WERI-Rb-1 (cell line): ENCODE data around the gene CSF1R.

Experiments used
- DNase-seq: peaks from one replicate; pipeline ENCODE4 v3.0.0-alpha.2; 2020
- H3K27ac ChIP-seq: fragments of 250-450 bp; sonication (Bioruptor Pico); 2 replicates; pipeline ENCODE4 v1.5.1; 2020; ENCODE audit warnings: mild to moderate bottlenecking, moderate library complexity
- H3K27me3 ChIP-seq: fragments of 250-450 bp; sonication (Bioruptor Pico); 2 replicates; pipeline ENCODE4 v1.5.1; 2021; ENCODE audit warnings: mild to moderate bottlenecking, low read depth, moderate library complexity; ENCODE audit not compliant: insufficient read depth, severe bottlenecking
- H3K36me3 ChIP-seq: fragments of 250-450 bp; sonication (Bioruptor Pico); 2 replicates; pipeline ENCODE4 v1.5.1; 2020; ENCODE audit warnings: mild to moderate bottlenecking, moderate library complexity
- H3K4me3 ChIP-seq: 2 replicates; pipeline ENCODE4 v1.5.1; 2011; ENCODE audit warnings: low read depth, mild to moderate bottlenecking, control low read depth, low read length
- H3K9me3 ChIP-seq: fragments of 250-450 bp; sonication (Bioruptor Pico); 2 replicates; pipeline ENCODE4 v1.5.1; 2021; ENCODE audit warnings: mild to moderate bottlenecking, moderate library complexity; ENCODE audit not compliant: severe bottlenecking
- TF ChIP-seq, protein P1 (sequence below): IDR thresholded peaks from 2 replicates; pipeline ENCODE4 v1.5.1; 2011; ENCODE audit warnings: low read depth, mild to moderate bottlenecking, control low read depth, inconsistent platforms, low read length

The CSF1R gene

DNA sequence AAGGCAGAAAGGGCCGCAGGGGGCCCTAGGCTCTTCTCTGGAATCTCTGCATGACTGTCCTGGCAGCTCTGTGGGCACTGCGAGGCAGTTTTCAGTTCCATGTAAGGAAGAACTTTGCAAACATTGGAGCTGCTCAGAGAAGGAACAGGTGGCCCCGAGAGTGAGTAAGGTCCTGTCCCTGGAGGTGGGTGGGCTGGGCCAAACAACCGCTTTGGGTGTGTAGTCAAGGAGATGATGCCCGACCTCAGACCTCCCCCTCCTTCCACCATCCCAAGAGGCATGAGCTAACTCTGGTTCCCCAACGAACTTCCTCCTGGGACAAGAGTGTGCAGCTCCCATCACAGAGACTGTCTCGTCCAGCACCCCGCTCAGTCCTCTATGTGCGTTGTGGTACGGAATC, 20.5 kb downstream of the CSF1R start:
- DNase-seq = no peak
- Histone ChIP-seq H3K4me3 (no peak overlapping the region), H3K27me3 (no peaks in the 10 kb centered on the region), H3K36me3 (no peaks in the 10 kb centered on the region), H3K9me3 (no peaks in the 10 kb centered on the region), H3K27ac (no peak overlapping the region)
- TF ChIP-seq, protein P1, sequence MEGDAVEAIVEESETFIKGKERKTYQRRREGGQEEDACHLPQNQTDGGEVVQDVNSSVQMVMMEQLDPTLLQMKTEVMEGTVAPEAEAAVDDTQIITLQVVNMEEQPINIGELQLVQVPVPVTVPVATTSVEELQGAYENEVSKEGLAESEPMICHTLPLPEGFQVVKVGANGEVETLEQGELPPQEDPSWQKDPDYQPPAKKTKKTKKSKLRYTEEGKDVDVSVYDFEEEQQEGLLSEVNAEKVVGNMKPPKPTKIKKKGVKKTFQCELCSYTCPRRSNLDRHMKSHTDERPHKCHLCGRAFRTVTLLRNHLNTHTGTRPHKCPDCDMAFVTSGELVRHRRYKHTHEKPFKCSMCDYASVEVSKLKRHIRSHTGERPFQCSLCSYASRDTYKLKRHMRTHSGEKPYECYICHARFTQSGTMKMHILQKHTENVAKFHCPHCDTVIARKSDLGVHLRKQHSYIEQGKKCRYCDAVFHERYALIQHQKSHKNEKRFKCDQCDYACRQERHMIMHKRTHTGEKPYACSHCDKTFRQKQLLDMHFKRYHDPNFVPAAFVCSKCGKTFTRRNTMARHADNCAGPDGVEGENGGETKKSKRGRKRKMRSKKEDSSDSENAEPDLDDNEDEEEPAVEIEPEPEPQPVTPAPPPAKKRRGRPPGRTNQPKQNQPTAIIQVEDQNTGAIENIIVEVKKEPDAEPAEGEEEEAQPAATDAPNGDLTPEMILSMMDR = no peak

DNA sequence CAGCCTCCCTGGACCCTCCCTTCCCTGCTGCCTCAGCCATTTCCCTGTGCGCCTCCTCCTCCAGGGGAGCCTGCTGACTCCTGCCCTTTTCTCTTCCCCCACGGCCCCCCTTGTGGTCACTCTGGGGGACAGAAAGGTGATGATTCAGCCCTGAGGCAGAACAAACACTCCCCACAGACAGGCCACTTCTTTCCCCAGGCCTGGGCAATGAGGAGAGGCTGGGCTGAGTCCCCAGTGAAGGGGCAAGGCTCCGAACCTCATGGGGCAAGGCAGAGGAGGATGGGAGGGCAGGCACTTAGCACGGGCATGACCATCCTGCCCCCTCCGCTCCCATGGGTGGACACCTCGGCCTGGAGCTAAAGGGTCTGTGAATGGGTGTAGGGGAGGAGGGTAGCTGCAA, 21.0 kb downstream of the CSF1R start:
- no peak for DNase-seq
- no peaks in the 10 kb centered on the region for H3K9me3 ChIP-seq
- no peaks in the 10 kb centered on the region for H3K36me3 ChIP-seq
- H3K4me3 ChIP-seq = no peak overlapping the region
- no peak overlapping the region for H3K27ac ChIP-seq
- H3K27me3 ChIP-seq = no peaks in the 10 kb centered on the region
- TF ChIP-seq, protein P1 = no peak

DNA sequence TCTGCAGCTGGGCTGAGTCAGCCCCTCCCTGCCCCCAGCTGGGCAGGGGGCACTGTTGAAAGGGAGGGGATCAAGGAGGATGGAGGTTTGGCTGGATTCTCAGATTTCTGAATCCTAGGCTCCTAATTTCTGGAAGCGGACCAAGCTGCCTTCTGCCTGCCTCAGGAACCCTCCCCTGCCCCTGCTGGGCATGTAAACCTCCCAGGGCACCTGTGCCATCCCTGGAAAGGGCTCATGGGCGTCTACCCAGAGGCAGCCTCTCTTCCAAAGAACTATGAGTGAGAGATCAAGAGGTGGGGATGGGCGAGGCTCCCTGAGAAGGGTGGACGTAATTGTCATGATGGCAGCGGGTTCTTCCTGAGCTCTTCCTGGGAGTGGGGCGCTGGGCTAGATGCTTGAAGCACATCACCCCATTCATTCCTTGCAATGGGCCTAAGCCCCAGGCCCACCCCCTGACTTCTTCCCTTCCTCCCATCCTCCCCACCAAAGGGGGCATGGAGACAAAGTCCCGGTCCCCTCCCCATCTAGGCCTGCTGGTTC, 21.6 kb downstream of the CSF1R start:
- Histone ChIP-seq H3K9me3 (no peaks in the 10 kb centered on the region), H3K27me3 (no peaks in the 10 kb centered on the region), H3K27ac (no peak overlapping the region), H3K36me3 (no peaks in the 10 kb centered on the region), H3K4me3 (no peak overlapping the region)
- TF ChIP-seq, protein P1 = no peak
- DNase-seq = no peak

DNA sequence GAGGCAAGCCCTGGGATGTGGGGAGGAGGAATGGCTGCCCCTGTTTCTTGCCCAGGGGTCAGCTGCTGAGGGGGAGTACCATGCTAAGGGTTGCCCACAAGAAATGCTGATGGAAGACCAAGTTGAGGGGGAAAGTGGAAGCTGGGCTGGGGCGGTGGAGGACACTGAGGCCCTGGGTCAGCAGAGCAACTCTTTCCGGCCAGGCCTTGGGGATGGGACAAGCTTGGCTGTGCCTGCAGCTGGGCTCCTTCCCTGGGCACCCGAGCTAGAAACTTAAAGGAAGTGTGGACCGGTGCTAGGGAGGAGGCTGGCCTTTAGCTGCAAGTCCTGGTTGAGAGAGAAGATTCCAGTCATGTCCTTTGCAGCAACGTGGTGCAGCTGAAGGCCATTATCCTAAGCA, 22.7 kb downstream of the CSF1R start:
- no peak for DNase-seq
- H3K4me3 ChIP-seq = no peak overlapping the region
- TF ChIP-seq, protein P1 = no peak
- H3K36me3 ChIP-seq = no peaks in the 10 kb centered on the region
- no peaks in the 10 kb centered on the region for H3K9me3 ChIP-seq
- no peak overlapping the region for H3K27ac ChIP-seq
- no peaks in the 10 kb centered on the region for H3K27me3 ChIP-seq

DNA sequence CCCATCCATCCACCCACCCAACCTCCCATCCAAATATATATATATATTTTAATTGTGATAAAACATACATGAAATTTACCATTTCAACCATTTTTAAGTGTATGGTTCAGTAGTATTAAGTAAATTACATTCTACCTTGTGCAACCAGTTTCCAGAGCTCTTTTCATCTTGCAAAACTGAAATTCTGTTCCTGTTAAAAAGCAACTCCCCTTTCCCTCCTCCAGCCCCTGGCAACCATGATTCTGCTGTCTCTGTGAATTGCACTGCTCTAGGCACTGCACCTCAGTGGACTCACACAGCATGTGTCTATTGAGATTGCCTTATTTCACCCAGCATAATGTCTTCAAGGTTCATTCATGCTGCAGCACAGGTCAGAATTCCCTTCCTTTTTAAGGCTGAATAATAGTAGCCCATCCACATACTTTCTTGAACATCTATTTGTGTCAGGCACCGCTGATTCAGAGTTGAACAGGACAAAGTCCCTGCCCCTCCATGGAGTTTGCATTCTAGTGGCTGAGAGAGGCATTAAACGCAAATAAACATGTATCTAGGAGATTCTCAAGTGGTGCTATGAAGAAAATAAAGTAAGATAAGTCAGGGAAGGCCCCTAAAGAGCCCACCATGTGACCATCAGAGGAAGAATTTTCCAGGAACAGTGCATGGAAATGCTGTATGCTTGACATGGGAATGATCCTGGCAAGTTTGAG, 24.0 kb downstream of the CSF1R start:
- H3K4me3 ChIP-seq = no peak overlapping the region
- no peak overlapping the region for H3K27ac ChIP-seq
- no peak for DNase-seq
- H3K36me3 ChIP-seq = no peaks in the 10 kb centered on the region
- TF ChIP-seq, protein P1 = no peak
- no peaks in the 10 kb centered on the region for H3K27me3 ChIP-seq
- no peaks in the 10 kb centered on the region for H3K9me3 ChIP-seq
